ENCODE data around the gene ZNF236. TPM values are rescaled to one million over a fixed set of nuclear protein-coding genes. Genes with fewer than 3 reads are reported as not detected.
A peak's percentile ranks its signal among the peaks of the same experiment; 100 is the strongest.

The ZNF236 gene
- total RNA-seq, 1 donor from 2014 or later: 21.0 TPM

- Mint-ChIP-seq H3K27ac (ENCODE audit: unreplicated experiment) (no peak overlapping the region), H3K9me3 (ENCODE audit: unreplicated experiment) (peaks cover 3% of the 10 kb centered on the region), H3K4me3 (ENCODE audit: unreplicated experiment) (peak overlapping the region; percentile 38), H3K27me3 (ENCODE audit: unreplicated experiment) (no peaks in the 10 kb centered on the region), H3K4me1 (ENCODE audit: low read depth, unreplicated experiment) (no peaks in the 10 kb centered on the region), H3K36me3 (ENCODE audit: unreplicated experiment) (no peaks in the 10 kb centered on the region)
- DNase-seq: peak; percentile 69
- peak; percentile 87 for TF ChIP-seq CTCF (IDR thresholded peaks at IDR 0.05; ENCODE audit: partially characterized antibody, unreplicated experiment)
Observed at GRCh38 chr18:76801567-76802505, 20.5 kb upstream of the ZNF236 start.

GRCh38 chr18:76803413-76803812, 18.9 kb upstream of the ZNF236 start:
- H3K9me3 Mint-ChIP-seq (ENCODE audit: unreplicated experiment): peaks cover 3% of the 10 kb centered on the region
- no peaks in the 10 kb centered on the region for H3K36me3 Mint-ChIP-seq (ENCODE audit: unreplicated experiment)
- no peak for TF ChIP-seq CTCF (IDR thresholded peaks at IDR 0.05; ENCODE audit: partially characterized antibody, unreplicated experiment)
- DNase-seq: no peak
- no peaks in the 10 kb centered on the region for H3K4me1 Mint-ChIP-seq (ENCODE audit: low read depth, unreplicated experiment)
- no peaks in the 10 kb centered on the region for H3K27me3 Mint-ChIP-seq (ENCODE audit: unreplicated experiment)
- H3K27ac Mint-ChIP-seq (ENCODE audit: unreplicated experiment): no peak overlapping the region
- H3K4me3 Mint-ChIP-seq (ENCODE audit: unreplicated experiment): no peak overlapping the region

- Mint-ChIP-seq H3K9me3 (ENCODE audit: unreplicated experiment) (peaks cover 3% of the 10 kb centered on the region), H3K4me1 (ENCODE audit: low read depth, unreplicated experiment) (no peaks in the 10 kb centered on the region), H3K27ac (ENCODE audit: unreplicated experiment) (no peak overlapping the region), H3K36me3 (ENCODE audit: unreplicated experiment) (no peaks in the 10 kb centered on the region), H3K27me3 (ENCODE audit: unreplicated experiment) (no peaks in the 10 kb centered on the region), H3K4me3 (ENCODE audit: unreplicated experiment) (no peak overlapping the region)
- DNase-seq: peak; percentile 77
- TF ChIP-seq CTCF (IDR thresholded peaks at IDR 0.05; ENCODE audit: partially characterized antibody, unreplicated experiment): peak; percentile 70
Observed at GRCh38 chr18:76803814-76804213, 18.5 kb upstream of the ZNF236 start.

GRCh38 chr18:76805221-76805620, 17.1 kb upstream of the ZNF236 start:
- Mint-ChIP-seq H3K27ac (ENCODE audit: unreplicated experiment) (no peak overlapping the region), H3K9me3 (ENCODE audit: unreplicated experiment) (peaks cover 3% of the 10 kb centered on the region), H3K4me1 (ENCODE audit: low read depth, unreplicated experiment) (no peaks in the 10 kb centered on the region), H3K4me3 (ENCODE audit: unreplicated experiment) (no peak overlapping the region), H3K27me3 (ENCODE audit: unreplicated experiment) (no peaks in the 10 kb centered on the region), H3K36me3 (ENCODE audit: unreplicated experiment) (no peaks in the 10 kb centered on the region)
- no peak for TF ChIP-seq CTCF (IDR thresholded peaks at IDR 0.05; ENCODE audit: partially characterized antibody, unreplicated experiment)
- DNase-seq: no peak

- no peak for DNase-seq
- H3K27ac Mint-ChIP-seq (ENCODE audit: unreplicated experiment): no peak overlapping the region
- no peak for TF ChIP-seq CTCF (IDR thresholded peaks at IDR 0.05; ENCODE audit: partially characterized antibody, unreplicated experiment)
- peaks cover 3% of the 10 kb centered on the region for H3K9me3 Mint-ChIP-seq (ENCODE audit: unreplicated experiment)
- H3K27me3 Mint-ChIP-seq (ENCODE audit: unreplicated experiment): no peaks in the 10 kb centered on the region
- H3K4me3 Mint-ChIP-seq (ENCODE audit: unreplicated experiment): no peak overlapping the region
- H3K36me3 Mint-ChIP-seq (ENCODE audit: unreplicated experiment): no peaks in the 10 kb centered on the region
- no peaks in the 10 kb centered on the region for H3K4me1 Mint-ChIP-seq (ENCODE audit: low read depth, unreplicated experiment)
Observed at GRCh38 chr18:76806301-76806700, 16.1 kb upstream of the ZNF236 start.
